IMR-90 (cell line): ENCODE results near the gene LTN1. TPM values are rescaled to one million over a fixed set of nuclear protein-coding genes. Genes with fewer than 3 reads are reported as not detected.

Experiments used
- polyA plus RNA-seq, 3 experiments: library from polyadenylated mRNA; depleted of rRNA; stranded (reverse); fragments of >200 nt; gene quantifications; 2 replicates each; pipeline ENCODE4 v1.2.3, GENCODE V29; 2012; ENCODE audit warnings: low replicate concordance in 1 of 3
- total RNA-seq: library from RNA; depleted of rRNA; stranded (reverse); fragments of >200 nt; gene quantifications from 2 replicates; pipeline ENCODE4 v1.2.3, GENCODE V29; 2012; rRNA removed

Gene LTN1
- total and polyA plus RNA-seq, 2 of the 4 experiments (the other 2 are of a cell fraction), result 6.7 to 35.5 TPM

Other genes with a start within 250 kb of the LTN1 start
- 21.5 and 28.1 TPM in 2 replicates for gene RWDD2B, start 26.5 kb upstream of the LTN1 start, total RNA-seq
- gene RWDD2B, start 26.5 kb upstream of the LTN1 start, polyA plus RNA-seq (2012; rRNA removed), result 15.1 and 19.6 TPM in 2 replicates
- 28.7 and 47.8 TPM in 2 replicates for gene USP16, start 31.8 kb upstream of the LTN1 start, total RNA-seq
- 13.4 and 15.5 TPM in 2 replicates for gene USP16, start 31.8 kb upstream of the LTN1 start, polyA plus RNA-seq (2012; rRNA removed)
- gene CCT8, start 80.8 kb upstream of the LTN1 start, total RNA-seq, result 192 and 286 TPM in 2 replicates
- 147 and 172 TPM in 2 replicates for gene CCT8, start 80.8 kb upstream of the LTN1 start, polyA plus RNA-seq (2012; rRNA removed)
- gene MAP3K7CL, start 137.8 kb upstream of the LTN1 start, total RNA-seq, result 21.0 and 25.3 TPM in 2 replicates
- gene MAP3K7CL, start 137.8 kb upstream of the LTN1 start, polyA plus RNA-seq (2012; rRNA removed), result 21.8 and 22.3 TPM in 2 replicates